GM19438 (cell line): ENCODE measurements around the gene NFE2.
"Not testable (repeated sequence)": the region's sequence is repeated elsewhere in the genome, so short reads cannot be mapped to it uniquely, and the experiment has no call there.

Source experiments
- ATAC-seq: cut with Tn5 transposase; IDR thresholded peaks from one replicate; pipeline ENCODE4 v1.9.1; 2021; ENCODE audit warnings: low read depth; ENCODE audit not compliant: unreplicated experiment

NFE2 gene

DNA sequence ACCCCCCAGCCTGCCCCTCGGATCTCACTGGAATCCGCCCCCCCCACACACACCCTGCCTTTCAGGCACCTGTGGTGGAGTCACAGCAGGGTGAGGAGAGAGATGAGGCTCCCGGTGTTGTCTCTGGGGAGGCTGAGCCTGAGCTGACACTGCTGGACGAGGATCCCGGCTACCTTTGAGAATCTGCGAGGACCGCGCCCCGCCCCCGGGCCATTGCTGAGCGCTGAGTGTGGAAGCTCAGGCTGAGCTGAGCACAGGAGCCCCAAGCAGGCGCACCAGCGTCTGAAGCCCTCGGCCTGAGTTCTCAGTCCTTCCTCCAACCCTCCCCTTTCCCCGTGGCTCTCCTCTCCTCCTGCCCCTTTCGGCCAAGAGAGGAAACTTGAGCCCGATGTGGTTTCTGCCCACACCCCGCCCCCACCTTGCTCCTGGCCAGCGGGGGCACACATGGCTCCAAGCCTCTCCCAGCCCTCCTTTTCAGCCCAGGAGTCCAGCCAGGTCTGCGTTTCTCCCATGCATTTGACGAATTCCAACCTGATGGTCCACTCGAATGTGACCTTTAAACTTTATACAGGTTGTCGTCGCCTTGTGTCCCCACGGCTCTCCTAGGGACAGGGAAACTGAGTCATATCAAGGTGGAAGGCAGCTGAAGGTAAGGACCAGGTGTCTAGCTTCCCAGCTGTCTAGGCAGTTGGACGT is at the start of gene NFE2:
Gene NFE2 (minus strand): TSS at position 284 of the 696 bp plus-strand sequence. CDS start 5,767 bp downstream, outside the sequence.
- ATAC-seq: no peak

GRCh38 chr12:54349679-54350078 is 48.9 kb upstream of the NFE2 start:
- ATAC-seq: no peak

GRCh38 chr12:54349036-54349435 is 48.2 kb upstream of the NFE2 start:
- no peak for ATAC-seq

DNA sequence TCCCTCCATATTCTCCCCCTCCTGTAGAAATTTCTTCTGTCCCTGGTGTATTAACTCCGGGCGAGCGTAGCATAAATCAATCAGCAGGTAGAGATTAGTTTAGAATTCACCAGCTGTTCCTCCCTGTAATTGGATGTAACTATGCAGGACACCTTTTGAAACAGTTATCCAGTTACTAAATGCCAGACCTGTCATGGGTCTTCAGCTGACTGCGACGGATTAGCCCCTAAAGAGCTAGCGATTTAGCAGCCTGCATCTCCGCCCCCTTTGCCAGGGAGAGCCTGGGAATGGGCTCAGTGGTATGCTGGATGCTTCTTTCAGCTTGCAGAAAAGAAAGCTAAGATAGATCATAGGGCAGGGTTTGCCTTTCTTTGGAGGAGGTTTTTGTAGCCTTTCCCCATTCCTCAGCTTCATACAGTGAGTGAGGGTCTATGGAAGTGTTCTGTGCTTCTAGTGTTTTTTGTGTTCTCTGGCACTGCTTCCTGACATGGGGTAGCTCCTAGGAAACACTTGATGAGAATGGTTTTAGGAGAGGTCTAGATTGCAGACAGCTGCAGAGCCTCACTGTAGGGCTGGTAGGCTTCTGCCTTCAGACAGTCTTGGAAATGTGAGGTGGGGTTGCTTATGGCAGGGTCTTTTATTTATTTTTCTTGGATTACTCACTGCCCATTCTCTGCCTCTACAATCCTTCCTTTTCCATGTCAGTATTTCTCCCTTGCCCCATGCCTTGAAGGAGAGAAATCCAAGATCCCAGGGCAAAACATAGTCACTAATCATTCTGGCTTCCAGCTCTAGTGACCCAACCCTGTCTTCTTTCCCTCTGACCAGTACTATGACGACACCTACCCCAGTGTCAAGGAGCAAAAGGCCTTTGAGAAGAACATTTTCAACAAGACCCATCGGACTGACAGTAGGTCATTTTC is 40.8 kb upstream of the NFE2 start:
- ATAC-seq: no peak

DNA sequence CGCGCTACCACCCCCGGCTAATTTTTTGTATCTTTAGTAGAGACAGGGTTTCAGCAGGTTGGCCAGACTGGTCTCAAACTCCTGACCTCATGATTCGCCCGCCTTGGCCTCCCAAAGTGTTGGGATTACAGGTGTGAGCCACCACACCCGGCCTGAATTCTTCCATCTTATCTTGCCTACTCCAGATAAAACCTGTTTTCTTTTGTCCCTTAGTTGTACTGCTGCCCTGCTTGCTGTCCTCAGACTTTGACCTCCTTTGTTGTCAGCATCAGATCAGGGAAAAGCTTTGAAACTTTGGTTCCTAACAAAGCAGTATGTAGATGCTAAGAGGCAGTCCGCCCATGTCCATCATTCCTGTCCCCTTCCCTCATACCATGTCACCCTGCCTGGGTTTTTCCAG is 40.0 kb upstream of the NFE2 start:
- ATAC-seq: no peak

DNA sequence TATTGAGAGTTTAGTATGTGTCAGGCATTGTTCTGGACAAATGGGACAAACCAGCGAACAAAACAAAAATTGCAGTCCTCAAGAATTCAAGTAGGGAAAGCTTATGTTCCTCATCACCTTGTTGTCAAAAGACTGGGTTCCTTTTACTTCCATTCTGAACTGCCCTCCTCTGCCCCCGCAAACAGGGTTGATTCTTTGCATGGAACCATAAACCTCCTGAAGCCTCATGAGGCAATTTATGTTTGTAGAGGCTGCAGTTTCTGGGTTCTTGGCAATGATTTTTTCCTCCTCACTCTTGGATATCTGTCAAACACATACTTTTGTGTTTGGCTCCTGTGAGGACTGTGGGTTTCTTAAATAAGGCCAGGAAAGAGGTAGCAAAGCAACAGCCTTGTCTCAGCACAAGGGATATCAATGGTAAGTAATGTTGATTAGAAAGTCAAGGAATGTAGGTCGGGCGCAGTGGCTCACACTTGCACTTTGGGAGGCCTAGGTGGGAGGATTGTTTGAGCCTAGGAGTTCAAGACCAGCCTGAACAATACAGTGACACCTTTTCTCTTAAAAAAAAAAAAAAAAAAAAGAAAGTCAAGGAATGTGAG is 38.0 kb upstream of the NFE2 start:
- no peak for ATAC-seq

- no peak for ATAC-seq
Observed at GRCh38 chr12:54337854-54338650, 37.2 kb upstream of the NFE2 start.

DNA sequence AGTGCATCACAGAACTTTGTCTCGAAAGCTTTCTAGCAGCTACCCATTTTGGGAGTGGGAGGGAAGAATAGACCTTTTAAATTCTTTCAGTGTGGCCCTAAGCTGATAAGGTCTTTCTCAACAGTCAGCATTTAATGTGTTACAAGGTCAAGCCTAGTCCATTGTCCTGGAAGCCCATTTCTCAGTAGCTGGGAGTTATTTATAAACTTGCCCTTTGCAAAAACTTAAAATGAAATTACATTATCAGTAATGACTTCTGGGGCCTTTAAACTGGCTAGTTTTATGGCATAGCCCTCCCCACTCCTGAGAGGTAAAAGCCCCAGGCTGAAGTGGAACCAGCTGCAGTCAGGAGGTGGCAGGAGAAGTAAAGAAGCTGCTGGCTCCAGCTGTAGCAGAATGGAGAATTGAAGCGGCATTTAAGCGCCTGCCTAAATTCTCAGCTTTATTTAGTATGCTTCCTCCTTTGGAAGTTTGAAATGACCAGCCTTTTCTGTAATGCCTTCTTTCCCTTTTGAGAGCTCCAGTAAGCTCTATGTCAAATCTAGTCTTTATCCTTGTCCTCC is 36.5 kb upstream of the NFE2 start:
- no peak for ATAC-seq

- ATAC-seq: no peak
Observed at GRCh38 chr12:54333420-54334034, 32.7 kb upstream of the NFE2 start.

DNA sequence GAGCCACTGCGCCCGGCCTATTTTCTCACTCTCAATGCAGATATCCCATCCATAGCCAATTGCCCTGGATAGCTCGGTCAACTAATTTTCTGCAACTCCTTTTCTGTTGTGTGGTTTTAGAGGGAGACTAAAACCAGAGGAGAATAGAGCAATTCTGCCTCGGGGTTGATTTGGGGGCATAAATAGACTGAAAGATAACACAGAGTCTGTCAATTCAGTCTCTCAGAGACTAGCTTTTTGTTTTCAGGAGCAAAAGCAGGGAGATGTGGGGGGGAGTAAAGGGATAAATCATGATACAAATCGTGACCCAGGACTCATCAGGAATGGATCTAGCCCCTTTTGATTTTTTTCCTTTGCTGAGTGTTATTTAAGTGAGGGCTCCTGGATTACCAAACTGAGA is 30.6 kb upstream of the NFE2 start:
- no peak for ATAC-seq

- ATAC-seq: no peak
Observed at GRCh38 chr12:54330442-54330841, 29.6 kb upstream of the NFE2 start.

- no peak for ATAC-seq
Observed at GRCh38 chr12:54329759-54330158, 28.9 kb upstream of the NFE2 start.

DNA sequence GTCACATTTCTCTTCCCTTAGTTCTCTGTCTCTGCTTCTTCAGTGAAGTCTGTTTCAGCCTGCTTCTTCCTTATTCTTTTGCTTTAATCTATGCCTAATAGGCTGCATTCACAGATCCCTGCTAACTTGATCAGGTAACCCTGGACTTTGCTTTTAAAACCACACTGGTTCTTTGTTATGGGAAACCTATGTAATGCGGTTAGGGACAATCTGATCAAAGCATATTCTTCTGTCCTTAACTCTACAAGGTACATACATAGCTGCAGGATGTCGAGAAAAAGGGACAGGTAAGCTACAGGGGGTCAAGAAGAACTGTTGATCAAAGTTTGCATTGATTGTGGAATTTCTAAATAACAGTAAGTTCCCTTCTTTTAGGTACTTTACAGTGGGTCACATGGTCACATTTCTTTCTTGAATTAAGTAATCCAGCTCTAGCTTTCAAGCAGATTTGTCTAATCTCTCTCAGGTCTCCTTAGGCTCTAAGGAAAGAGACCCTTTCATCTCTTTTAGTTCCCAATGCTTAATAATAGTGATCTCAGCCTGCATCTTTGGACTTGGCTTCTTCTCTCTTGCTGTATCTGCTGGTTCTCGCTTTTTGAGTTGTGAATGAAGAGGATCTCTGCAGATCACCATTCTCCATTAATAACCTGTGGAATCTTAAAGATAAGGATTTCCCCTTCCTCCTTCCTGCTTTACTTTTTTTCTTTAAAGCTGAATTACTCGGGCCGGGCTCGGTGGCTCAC is 28.0 kb upstream of the NFE2 start:
- no peak for ATAC-seq

DNA sequence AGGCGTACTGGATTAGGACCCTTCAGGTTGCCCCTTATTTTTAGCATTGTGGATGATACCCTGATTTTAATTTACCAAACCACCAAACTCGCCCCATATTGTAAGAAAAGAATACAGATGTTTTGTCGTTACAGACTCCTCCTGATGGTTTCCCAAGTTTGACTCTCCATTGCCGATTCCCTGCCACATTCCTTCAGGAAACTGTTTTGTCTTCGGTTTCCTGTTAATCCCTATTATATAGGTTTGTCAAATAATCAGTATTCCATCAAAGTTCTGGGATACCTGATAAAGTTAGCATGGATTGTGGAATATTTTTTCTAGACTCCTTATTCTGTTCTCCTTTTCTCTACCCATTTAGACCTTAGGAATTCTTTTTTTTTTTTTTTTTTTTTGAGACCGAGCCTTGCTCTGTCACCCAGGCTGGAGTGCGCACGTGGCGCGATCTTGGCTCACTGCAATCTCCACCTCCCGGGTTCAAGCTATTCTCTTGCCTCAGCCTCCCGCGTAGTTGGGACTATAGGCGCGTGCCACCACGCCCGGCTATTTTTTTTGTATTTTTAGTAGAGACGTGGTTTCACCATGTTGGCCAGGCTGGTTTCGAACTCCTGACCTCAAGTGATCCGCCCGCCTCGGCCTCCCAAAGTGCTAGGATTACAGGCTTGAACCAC is 24.8 kb upstream of the NFE2 start:
- ATAC-seq: not testable (repeated sequence)

DNA sequence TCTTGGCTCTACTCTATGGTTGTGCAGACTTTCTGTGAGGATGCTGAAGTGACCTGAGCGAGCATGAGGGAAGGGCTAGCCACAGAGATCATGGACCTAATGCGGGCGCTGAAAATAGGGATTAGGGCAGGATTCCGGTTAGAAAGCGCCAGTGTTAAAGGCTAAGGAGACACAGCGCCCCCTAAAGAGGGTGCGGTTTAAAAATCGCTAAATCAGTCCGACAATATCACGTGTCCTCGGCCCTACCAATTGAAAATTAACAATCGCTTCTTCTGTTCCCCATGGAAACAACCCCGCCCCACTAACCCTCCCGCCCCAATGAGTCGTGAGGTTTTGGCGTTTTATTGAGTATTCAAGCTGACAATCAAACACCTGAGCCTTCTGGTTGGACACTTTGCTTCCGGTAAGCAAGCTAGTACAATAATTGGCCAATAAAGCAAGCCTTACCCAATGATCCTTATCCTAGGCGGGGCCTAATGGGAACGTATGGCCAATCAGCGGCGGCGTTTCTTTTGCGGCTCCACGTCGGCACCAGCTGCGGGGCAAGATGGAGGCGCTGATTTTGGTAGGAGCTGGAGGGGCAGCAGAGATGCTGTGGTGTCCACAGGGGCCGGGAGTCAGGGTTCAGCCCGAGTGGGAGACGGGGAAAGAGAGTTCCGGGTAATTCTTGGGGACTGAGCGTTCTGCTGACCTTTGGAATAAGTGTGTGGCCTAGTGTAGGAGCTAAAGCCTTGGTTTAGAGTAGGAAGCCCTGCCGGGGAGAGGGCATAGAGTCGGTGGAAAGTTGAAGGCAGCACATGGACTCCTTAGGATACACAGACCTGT is 24.0 kb upstream of the NFE2 start, which contains the start of gene COPZ1:
Gene COPZ1 (plus strand): TSS at position 515 of the 825 bp plus-strand sequence. CDS start 33 bp downstream, at position 548.
- peak; percentile 99 for ATAC-seq

DNA sequence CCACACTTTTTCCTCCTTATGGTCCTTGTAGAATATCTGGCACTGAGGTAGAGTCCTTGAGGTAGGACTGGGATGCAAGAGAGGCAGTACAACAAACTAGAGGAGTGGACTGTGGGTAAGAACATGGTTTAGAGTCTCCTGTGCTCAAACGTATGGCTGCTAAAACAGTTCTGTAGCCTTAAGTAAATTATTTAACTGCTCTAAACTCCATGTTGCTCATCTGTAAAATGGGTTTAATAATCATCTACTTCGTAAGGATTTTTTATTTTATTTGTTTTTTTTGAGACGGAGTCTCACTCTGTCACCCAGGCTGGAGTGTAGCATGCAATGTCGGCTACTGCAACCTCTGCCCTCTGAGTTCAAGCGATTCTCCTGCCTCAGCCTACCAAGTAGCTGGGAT is 20.5 kb upstream of the NFE2 start:
- no peak for ATAC-seq

DNA sequence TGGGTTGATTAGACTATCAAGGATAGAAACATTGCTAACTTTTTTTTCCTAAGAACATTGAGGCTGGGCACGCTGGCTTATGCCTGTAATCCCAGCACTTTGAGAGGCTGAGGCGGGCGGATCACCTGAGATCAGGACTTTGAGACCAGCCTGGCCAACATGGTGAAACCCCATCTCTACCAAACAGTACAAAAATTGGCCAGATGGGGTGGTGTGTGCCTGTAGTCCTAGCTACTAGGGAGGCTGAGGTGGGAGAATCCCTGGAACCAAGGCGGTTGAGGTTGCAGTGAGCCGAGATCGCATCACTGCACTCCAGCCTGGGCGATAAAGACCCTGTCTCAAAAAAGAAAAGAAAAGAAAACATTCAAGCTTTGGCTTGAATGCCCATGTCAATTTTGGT is 11.5 kb upstream of the NFE2 start:
- not testable (repeated sequence) for ATAC-seq

GRCh38 chr12:54311051-54311450 is 10.2 kb upstream of the NFE2 start:
- no peak for ATAC-seq
